ENCODE results near the gene IGFBPL1. TPM values are rescaled to one million over a fixed set of nuclear protein-coding genes. Genes with fewer than 3 reads are reported as not detected.

Gene IGFBPL1
- polyA plus RNA-seq, 3 donors = not detected

GRCh38 chr9:38389313-38389712 lies 34.9 kb downstream of the IGFBPL1 start:
- no peak for TF ChIP-seq CTCF (IDR thresholded peaks at IDR 0.05)
- intact Hi-C loops (cut with micrococcal nuclease) = no loop called here
- no CpG with 5 or more reads among the region's 4 CpGs for WGBS (ENCODE audit: insufficient coverage)
- Mint-ChIP-seq H3K36me3 (no peaks in the 10 kb centered on the region), H3K9me3 (peaks cover 5 to 15% (median 10%) of the 10 kb centered on the region in 7 donors), H3K4me1 (peaks cover 18% of the 10 kb centered on the region), H3K27ac (no peak overlapping the region), H3K27me3 (ENCODE audit: low read depth in 3 of 3) (peaks cover 2 to 13% (median 10%) of the 10 kb centered on the region in 3 donors), H3K4me3 (no peak overlapping the region)
- no peak overlapping the region for H3K4me3 ChIP-seq (replicated peaks in 1 of 3; ENCODE audit: low read depth in 2 of 3, low read length in 3 of 3)
- no peak overlapping the region for H3K9ac ChIP-seq (ENCODE audit: insufficient read depth, low read length, poor library complexity, severe bottlenecking)
- no peaks in the 10 kb centered on the region for H3K27me3 ChIP-seq (ENCODE audit: control insufficient read depth in 2 of 2, insufficient read depth in 2 of 2, low read length in 2 of 2)
- H3K36me3 ChIP-seq (replicated peaks in 1 of 2; ENCODE audit: control insufficient read depth in 1 of 2, insufficient read depth in 2 of 2, low read length in 2 of 2) = no peaks in the 10 kb centered on the region
- peaks cover 10 to 15% of the 10 kb centered on the region in 2 donors for H3K4me1 ChIP-seq (ENCODE audit: control insufficient read depth in 1 of 2, insufficient read depth in 2 of 2, low read length in 2 of 2)
- peaks cover 0 to 7% of the 10 kb centered on the region in 2 donors for H3K9me3 ChIP-seq (replicated peaks in 1 of 2; ENCODE audit: control insufficient read depth in 1 of 2, insufficient read depth in 1 of 2, low read length in 2 of 2)
- H3K79me2 ChIP-seq (ENCODE audit: insufficient read depth, low read length) = peaks cover 6% of the 10 kb centered on the region
- no peak overlapping the region for H2AFZ ChIP-seq (ENCODE audit: insufficient read depth, low read depth, low read length, poor library complexity, severe bottlenecking)
- H3K27ac ChIP-seq (ENCODE audit: low read depth in 1 of 2, low read length in 2 of 2) = no peak overlapping the region
- no peak overlapping the region for H3K4me2 ChIP-seq (replicated peaks; ENCODE audit: extremely low read depth, low read length, poor library complexity, severe bottlenecking)
- no peak for DNase-seq
- H4K20me1 ChIP-seq (ENCODE audit: insufficient read depth, low read length) = no peaks in the 10 kb centered on the region

GRCh38 chr9:38388283-38389223 lies 35.7 kb downstream of the IGFBPL1 start:
- Mint-ChIP-seq H3K9me3 (peaks cover 5 to 15% (median 10%) of the 10 kb centered on the region in 7 donors), H3K36me3 (no peaks in the 10 kb centered on the region), H3K4me3 (no peak overlapping the region), H3K4me1 (peaks cover 13% of the 10 kb centered on the region), H3K27ac (no peak overlapping the region), H3K27me3 (ENCODE audit: low read depth in 3 of 3) (peaks cover 4 to 14% (median 10%) of the 10 kb centered on the region in 3 donors)
- no peak overlapping the region for H3K9ac ChIP-seq (ENCODE audit: insufficient read depth, low read length, poor library complexity, severe bottlenecking)
- no peak overlapping the region for H2AFZ ChIP-seq (ENCODE audit: insufficient read depth, low read depth, low read length, poor library complexity, severe bottlenecking)
- H3K4me1 ChIP-seq (ENCODE audit: control insufficient read depth in 1 of 2, insufficient read depth in 2 of 2, low read length in 2 of 2) = peaks cover 10 to 15% of the 10 kb centered on the region in 2 donors
- H3K4me2 ChIP-seq (replicated peaks; ENCODE audit: extremely low read depth, low read length, poor library complexity, severe bottlenecking) = no peak overlapping the region
- H3K79me2 ChIP-seq (ENCODE audit: insufficient read depth, low read length) = peaks cover 6% of the 10 kb centered on the region
- 76% methylated on average over 3 of the region's 7 CpGs for WGBS (ENCODE audit: insufficient coverage)
- no peak for TF ChIP-seq CTCF (IDR thresholded peaks at IDR 0.05)
- no peak overlapping the region for H3K4me3 ChIP-seq (replicated peaks in 1 of 3; ENCODE audit: low read depth in 2 of 3, low read length in 3 of 3)
- intact Hi-C loops (cut with micrococcal nuclease) = no loop called here
- H3K27me3 ChIP-seq (ENCODE audit: control insufficient read depth in 2 of 2, insufficient read depth in 2 of 2, low read length in 2 of 2) = no peaks in the 10 kb centered on the region
- no peaks in the 10 kb centered on the region for H3K36me3 ChIP-seq (replicated peaks in 1 of 2; ENCODE audit: control insufficient read depth in 1 of 2, insufficient read depth in 2 of 2, low read length in 2 of 2)
- no peaks in the 10 kb centered on the region for H4K20me1 ChIP-seq (ENCODE audit: insufficient read depth, low read length)
- no peak for DNase-seq
- no peak overlapping the region for H3K27ac ChIP-seq (ENCODE audit: low read depth in 1 of 2, low read length in 2 of 2)
- peaks cover 0 to 7% of the 10 kb centered on the region in 2 donors for H3K9me3 ChIP-seq (replicated peaks in 1 of 2; ENCODE audit: control insufficient read depth in 1 of 2, insufficient read depth in 1 of 2, low read length in 2 of 2)
